Chondrocyte (in vitro differentiated cells): Measurements from ENCODE around the gene EFNA3. TPM values are rescaled to one million over a fixed set of nuclear protein-coding genes. Genes with fewer than 3 reads are reported as not detected.
"Not testable (repeated sequence)": the region's sequence is repeated elsewhere in the genome, so short reads cannot be mapped to it uniquely, and the experiment has no call there.

Source experiments
- DNase-seq: peaks from one replicate; pipeline ENCODE4 v3.0.0; 2021; ENCODE audit warnings: mixed read lengths, low spot score
- H3K27ac Mint-ChIP-seq: one replicate; pipeline ENCODE4 v1.8.0; 2021; ENCODE audit warnings: mild to moderate bottlenecking, moderate library complexity, mixed read lengths; ENCODE audit not compliant: unreplicated experiment
- H3K27me3 Mint-ChIP-seq: 2 replicates; pipeline ENCODE4 v1.8.0; 2021; ENCODE audit warnings: low read depth, mixed read lengths
- H3K36me3 Mint-ChIP-seq: 2 replicates; pipeline ENCODE4 v1.8.0; 2021; ENCODE audit warnings: low read depth, mixed read lengths
- H3K4me1 Mint-ChIP-seq: 2 replicates; pipeline ENCODE4 v1.8.0; 2021; ENCODE audit warnings: low read depth, mild to moderate bottlenecking, mixed read lengths
- H3K4me3 Mint-ChIP-seq: one replicate; pipeline ENCODE4 v1.8.0; 2021; ENCODE audit warnings: mild to moderate bottlenecking, moderate library complexity, mixed read lengths; ENCODE audit not compliant: unreplicated experiment
- H3K9me3 Mint-ChIP-seq: 2 replicates; pipeline ENCODE4 v1.8.0; 2021; ENCODE audit warnings: low read depth, mixed read lengths
- total RNA-seq: library from RNA; stranded (reverse); gene quantifications from 3 replicates; pipeline ENCODE4 v1.2.1, GENCODE V29; 2021
- TF ChIP-seq, protein P1 (sequence below): fragments of 200-600 bp; sonication (generic); IDR thresholded peaks from 2 replicates; pipeline ENCODE4 v1.5.0; 2021; ENCODE audit warnings: antibody characterized with exemption, mild to moderate bottlenecking, moderate library complexity

EFNA3 gene
- total RNA-seq, 1 donor from 2014 or later, result 4.5 TPM

DNA sequence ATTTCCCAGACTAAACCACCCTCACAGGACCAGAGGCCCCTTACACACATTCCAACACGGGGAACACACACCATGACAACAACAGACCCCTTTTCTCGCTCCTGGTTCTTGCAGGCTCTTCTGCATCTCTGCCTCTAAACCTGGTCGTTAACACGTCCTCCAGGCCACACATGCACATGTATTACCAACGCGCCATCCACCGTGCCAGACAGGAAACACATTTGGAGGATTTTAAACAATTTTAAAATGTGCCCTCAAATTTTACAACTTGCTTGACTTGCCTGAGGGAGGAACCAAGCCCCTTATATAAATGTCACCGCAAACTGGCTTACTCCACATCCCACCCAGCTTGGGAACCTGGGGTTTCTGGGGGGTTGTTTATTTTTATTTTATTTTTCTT, 32.2 kb downstream of the EFNA3 start:
- Mint-ChIP-seq H3K36me3 (no peaks in the 10 kb centered on the region), H3K27ac (no peak overlapping the region), H3K27me3 (peaks cover 6% of the 10 kb centered on the region), H3K4me3 (no peak overlapping the region), H3K9me3 (no peaks in the 10 kb centered on the region), H3K4me1 (no peaks in the 10 kb centered on the region)
- TF ChIP-seq, protein P1, sequence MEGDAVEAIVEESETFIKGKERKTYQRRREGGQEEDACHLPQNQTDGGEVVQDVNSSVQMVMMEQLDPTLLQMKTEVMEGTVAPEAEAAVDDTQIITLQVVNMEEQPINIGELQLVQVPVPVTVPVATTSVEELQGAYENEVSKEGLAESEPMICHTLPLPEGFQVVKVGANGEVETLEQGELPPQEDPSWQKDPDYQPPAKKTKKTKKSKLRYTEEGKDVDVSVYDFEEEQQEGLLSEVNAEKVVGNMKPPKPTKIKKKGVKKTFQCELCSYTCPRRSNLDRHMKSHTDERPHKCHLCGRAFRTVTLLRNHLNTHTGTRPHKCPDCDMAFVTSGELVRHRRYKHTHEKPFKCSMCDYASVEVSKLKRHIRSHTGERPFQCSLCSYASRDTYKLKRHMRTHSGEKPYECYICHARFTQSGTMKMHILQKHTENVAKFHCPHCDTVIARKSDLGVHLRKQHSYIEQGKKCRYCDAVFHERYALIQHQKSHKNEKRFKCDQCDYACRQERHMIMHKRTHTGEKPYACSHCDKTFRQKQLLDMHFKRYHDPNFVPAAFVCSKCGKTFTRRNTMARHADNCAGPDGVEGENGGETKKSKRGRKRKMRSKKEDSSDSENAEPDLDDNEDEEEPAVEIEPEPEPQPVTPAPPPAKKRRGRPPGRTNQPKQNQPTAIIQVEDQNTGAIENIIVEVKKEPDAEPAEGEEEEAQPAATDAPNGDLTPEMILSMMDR, result no peak
- DNase-seq, result no peak

DNA sequence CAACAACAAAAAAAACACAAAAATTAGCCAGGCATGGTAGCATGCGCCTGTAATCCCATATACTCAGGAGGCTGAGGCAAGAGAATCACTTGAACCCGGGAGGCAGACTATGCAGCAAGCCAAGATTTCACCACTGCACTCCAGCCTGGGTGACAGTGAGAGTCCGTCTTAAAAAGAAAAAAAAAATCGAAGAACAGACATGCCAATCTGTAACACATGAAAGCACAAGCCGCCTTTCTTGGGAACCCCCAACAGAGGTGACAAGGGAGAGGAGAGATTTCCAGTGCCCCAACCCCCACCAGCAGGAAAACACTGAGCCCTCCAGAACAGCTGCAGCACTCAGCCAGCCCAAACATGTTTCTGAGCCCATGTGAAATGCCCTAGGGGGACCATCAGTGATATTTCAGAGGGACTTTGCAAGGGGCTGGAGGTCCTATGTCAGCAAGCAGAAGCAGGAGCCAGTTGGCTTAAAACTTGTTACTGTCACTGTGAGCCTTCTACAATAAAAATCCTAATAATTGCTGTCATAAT, 34.9 kb downstream of the EFNA3 start:
- DNase-seq, result no peak
- H3K9me3 Mint-ChIP-seq, result no peaks in the 10 kb centered on the region
- H3K4me3 Mint-ChIP-seq, result no peak overlapping the region
- peaks cover 6% of the 10 kb centered on the region for H3K27me3 Mint-ChIP-seq
- TF ChIP-seq, protein P1, result no peak
- H3K27ac Mint-ChIP-seq, result no peak overlapping the region
- no peaks in the 10 kb centered on the region for H3K4me1 Mint-ChIP-seq
- no peaks in the 10 kb centered on the region for H3K36me3 Mint-ChIP-seq

GRCh38 chr1:155116113-155116764, 37.6 kb downstream of the EFNA3 start:
- Mint-ChIP-seq H3K27ac (no peak overlapping the region), H3K9me3 (no peaks in the 10 kb centered on the region), H3K4me3 (no peak overlapping the region), H3K4me1 (no peaks in the 10 kb centered on the region), H3K36me3 (no peaks in the 10 kb centered on the region), H3K27me3 (peaks cover 10% of the 10 kb centered on the region)
- TF ChIP-seq, protein P1, result no peak
- no peak for DNase-seq

GRCh38 chr1:155117610-155118009, 39.0 kb downstream of the EFNA3 start:
- TF ChIP-seq, protein P1, result no peak
- Mint-ChIP-seq H3K27me3 (peaks cover 11% of the 10 kb centered on the region), H3K27ac (no peak overlapping the region), H3K9me3 (no peaks in the 10 kb centered on the region), H3K36me3 (no peaks in the 10 kb centered on the region), H3K4me3 (no peak overlapping the region), H3K4me1 (no peaks in the 10 kb centered on the region)
- no peak for DNase-seq

DNA sequence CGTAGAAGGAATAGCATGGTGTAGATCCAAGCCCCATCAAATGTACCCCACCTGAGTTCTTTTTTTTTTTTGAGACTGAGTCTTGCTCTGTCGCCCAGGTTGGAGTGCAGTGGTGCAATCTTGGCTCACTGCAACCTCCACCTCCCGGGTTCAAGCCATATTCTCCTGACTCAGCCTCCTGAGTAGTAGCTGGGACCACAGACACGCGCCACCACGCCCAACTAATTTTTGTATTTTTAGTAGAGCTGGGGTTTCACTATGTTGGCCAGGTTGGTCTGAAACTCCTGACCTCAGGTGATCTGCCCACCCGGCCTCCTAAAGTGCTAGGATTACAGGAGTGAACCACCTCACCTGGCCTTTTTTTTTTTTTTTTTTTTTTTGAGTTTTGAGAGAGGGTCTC, 39.5 kb downstream of the EFNA3 start:
- H3K4me1 Mint-ChIP-seq, H3K27ac Mint-ChIP-seq, DNase-seq, H3K36me3 Mint-ChIP-seq, H3K9me3 Mint-ChIP-seq, H3K4me3 Mint-ChIP-seq: not testable (repeated sequence)
- H3K27me3 Mint-ChIP-seq, result peaks cover 11% of the 10 kb centered on the region

- no peaks in the 10 kb centered on the region for H3K36me3 Mint-ChIP-seq
- DNase-seq, result no peak
- H3K4me1 Mint-ChIP-seq, result peaks cover 16% of the 10 kb centered on the region
- H3K4me3 Mint-ChIP-seq, result no peak overlapping the region
- no peaks in the 10 kb centered on the region for H3K9me3 Mint-ChIP-seq
- peaks cover 11% of the 10 kb centered on the region for H3K27me3 Mint-ChIP-seq
- H3K27ac Mint-ChIP-seq, result no peak overlapping the region
- TF ChIP-seq, protein P1, result no peak
These were observed 41.6 kb downstream of the EFNA3 start for GRCh38 chr1:155120253-155120652.
